SU-DHL-6 (cell line): ENCODE results near the gene RABL2B.
"Not testable (repeated sequence)": the region's sequence is repeated elsewhere in the genome, so short reads cannot be mapped to it uniquely, and the experiment has no call there.

Source experiments
- H2AFZ ChIP-seq: fragments of 200-600 bp; sonication (generic); 2 replicates; pipeline ENCODE4 v1.6.1; 2014; ENCODE audit warnings: low read depth, mild to moderate bottlenecking, moderate library complexity, mixed read lengths, antibody characterized with exemption, low read length; ENCODE audit not compliant: severe bottlenecking
- H3F3A ChIP-seq: fragments of 200-600 bp; shearing (Covaris generic); 2 replicates; pipeline ENCODE4 v1.6.0; 2016; ENCODE audit warnings: antibody characterized with exemption, mild to moderate bottlenecking; ENCODE audit not compliant: insufficient read depth
- H3K27ac ChIP-seq: fragments of 200-600 bp; sonication (generic); 2 replicates; pipeline ENCODE4 v1.5.1; 2016; ENCODE audit warnings: low read depth, mild to moderate bottlenecking, low read length, moderate library complexity, mixed read lengths
- H3K27me3 ChIP-seq: fragments of 200-600 bp; sonication (generic), shearing (Covaris generic); 2 replicates; pipeline ENCODE4 v1.6.0; 2014; ENCODE audit warnings: mild to moderate bottlenecking, low read length
- H3K36me3 ChIP-seq: fragments of 200-600 bp; sonication (generic); 2 replicates; pipeline ENCODE4 v1.6.1; 2014; ENCODE audit warnings: mild to moderate bottlenecking, low read length, mixed read lengths
- H3K4me2 ChIP-seq: fragments of 300-600, 200-600 bp; shearing (Covaris generic), sonication (generic); 2 replicates; pipeline ENCODE4 v1.6.0; 2014; ENCODE audit warnings: low read length, low read depth, mild to moderate bottlenecking; ENCODE audit not compliant: poor library complexity, severe bottlenecking
- H3K4me3 ChIP-seq: fragments of 200-600 bp; sonication (generic); 2 replicates; pipeline ENCODE4 v1.5.1; 2014; ENCODE audit warnings: antibody characterized with exemption, low read length, mild to moderate bottlenecking, mixed read lengths; ENCODE audit not compliant: insufficient read depth, poor library complexity, severe bottlenecking
- H3K79me2 ChIP-seq: fragments of 200-600 bp; sonication (generic); 2 replicates; pipeline ENCODE4 v1.6.1; 2014; ENCODE audit warnings: mild to moderate bottlenecking, low read length, moderate library complexity; ENCODE audit not compliant: insufficient read depth
- H3K9ac ChIP-seq: fragments of 200-600 bp; sonication (generic); 2 replicates; pipeline ENCODE4 v1.7.0; 2014; ENCODE audit warnings: mild to moderate bottlenecking, low read length
- H3K9me2 ChIP-seq: fragments of 200-600 bp; sonication (generic); replicated peaks from 2 replicates; pipeline ENCODE4 v1.6.1; 2014; ENCODE audit warnings: low read length; ENCODE audit not compliant: insufficient read depth
- H3K9me3 ChIP-seq: fragments of 200-600 bp; sonication (generic); 2 replicates; pipeline ENCODE4 v1.6.1; 2014; ENCODE audit warnings: low read length, mixed read lengths; ENCODE audit not compliant: insufficient read depth
- H4K20me1 ChIP-seq: fragments of 200-600 bp; sonication (generic); 2 replicates; pipeline ENCODE4 v1.6.1; 2014; ENCODE audit warnings: low read depth, mild to moderate bottlenecking, antibody characterized with exemption, low read length, moderate library complexity, mixed read lengths
- EZH2phosphoT487 ChIP-seq: fragments of 200-600 bp; sonication (generic), shearing (Covaris generic); conservative IDR thresholded peaks from 2 replicates; pipeline ENCODE4 v1.6.1; 2018; ENCODE audit warnings: mild to moderate bottlenecking, antibody characterized with exemption, low read length, moderate library complexity, mixed read lengths

The RABL2B gene

DNA sequence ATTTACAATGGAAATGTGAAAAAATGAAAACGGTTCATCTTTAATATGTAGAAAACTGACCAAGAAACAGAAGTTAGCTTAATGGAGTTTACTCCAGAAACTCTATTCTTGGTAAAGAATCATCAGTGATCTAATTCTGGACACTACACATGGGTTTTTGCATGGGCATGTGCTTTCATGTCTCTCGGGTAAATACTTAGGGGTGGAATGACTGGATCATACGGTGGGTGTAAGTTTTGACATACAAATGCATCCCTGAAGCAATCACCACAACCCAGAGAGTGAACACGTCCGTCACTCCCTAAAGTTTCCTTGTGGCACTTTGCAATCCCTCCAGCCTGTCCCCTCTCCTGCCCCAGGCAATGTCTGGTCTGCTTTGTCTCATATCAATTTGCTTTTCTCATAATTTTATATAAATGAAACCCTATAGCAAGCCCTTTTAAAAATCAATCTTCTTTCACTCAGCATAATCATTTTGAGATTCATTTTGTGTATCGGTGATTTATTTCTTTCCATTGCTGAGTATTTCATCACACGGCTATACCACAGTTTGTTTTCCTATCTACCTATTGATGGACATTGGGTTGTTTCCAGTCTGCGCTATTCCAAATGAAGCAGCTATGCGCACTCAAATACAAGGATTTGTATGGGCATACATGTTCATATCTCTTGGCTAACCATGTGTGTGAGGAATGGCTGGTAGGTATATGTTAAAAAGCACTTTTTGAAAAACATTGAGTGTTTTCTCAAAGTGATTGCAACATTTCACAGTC is 33.9 kb downstream of the RABL2B start:
- H3K9me3 ChIP-seq, H3K79me2 ChIP-seq, H4K20me1 ChIP-seq, H3K4me3 ChIP-seq, H3K4me2 ChIP-seq, H3K27me3 ChIP-seq, H3K27ac ChIP-seq, H3K9ac ChIP-seq, H2AFZ ChIP-seq, H3K9me2 ChIP-seq, H3K36me3 ChIP-seq, H3F3A ChIP-seq: not testable (repeated sequence)

DNA sequence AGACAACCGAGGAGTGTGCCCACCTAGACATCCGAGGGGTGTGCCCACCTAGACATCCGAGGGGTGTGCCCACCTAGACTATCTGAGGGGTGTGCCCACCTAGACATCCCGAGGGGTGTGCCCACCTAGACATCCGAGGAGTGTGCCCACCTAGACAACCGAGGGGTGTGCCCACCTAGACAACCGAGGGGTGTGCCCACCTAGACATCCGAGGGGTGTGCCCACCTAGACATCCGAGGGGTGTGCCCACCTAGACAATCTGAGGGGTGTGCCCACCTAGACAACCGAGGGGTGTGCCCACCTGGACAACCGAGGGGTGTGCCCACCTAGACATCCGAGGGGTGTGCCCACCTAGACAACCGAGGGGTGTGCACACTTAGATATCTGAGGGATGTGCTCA is 34.8 kb downstream of the RABL2B start:
- H3K9me2 ChIP-seq, H3K27ac ChIP-seq, H4K20me1 ChIP-seq, H3K36me3 ChIP-seq, H3K79me2 ChIP-seq, H3F3A ChIP-seq, H2AFZ ChIP-seq, H3K4me2 ChIP-seq, H3K9me3 ChIP-seq, H3K9ac ChIP-seq, H3K4me3 ChIP-seq, H3K27me3 ChIP-seq: not testable (repeated sequence)

DNA sequence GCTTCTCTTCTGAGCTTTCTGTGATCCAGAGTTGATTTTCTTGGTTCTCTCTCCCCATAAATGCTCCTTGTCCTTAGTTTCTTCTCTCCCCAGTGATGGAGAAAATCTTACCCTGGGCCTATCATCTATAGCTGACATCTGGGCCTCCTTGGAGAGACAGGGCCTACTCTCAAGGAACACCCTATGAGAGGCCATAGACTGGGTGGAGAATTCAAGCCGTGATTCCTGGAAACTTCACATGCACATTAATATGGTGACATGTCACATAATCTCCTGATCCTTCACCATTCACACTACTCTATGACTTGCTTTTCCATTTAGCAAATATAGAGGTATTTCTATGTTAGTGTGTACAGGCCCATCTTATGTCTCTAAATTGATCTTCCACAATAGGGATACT is 35.9 kb downstream of the RABL2B start:
- not testable (repeated sequence) for H3K9me3 ChIP-seq, H3F3A ChIP-seq, H2AFZ ChIP-seq, H3K36me3 ChIP-seq, H3K4me2 ChIP-seq, H3K27ac ChIP-seq, H3K9ac ChIP-seq, H4K20me1 ChIP-seq, H3K27me3 ChIP-seq, H3K79me2 ChIP-seq, H3K9me2 ChIP-seq, H3K4me3 ChIP-seq

DNA sequence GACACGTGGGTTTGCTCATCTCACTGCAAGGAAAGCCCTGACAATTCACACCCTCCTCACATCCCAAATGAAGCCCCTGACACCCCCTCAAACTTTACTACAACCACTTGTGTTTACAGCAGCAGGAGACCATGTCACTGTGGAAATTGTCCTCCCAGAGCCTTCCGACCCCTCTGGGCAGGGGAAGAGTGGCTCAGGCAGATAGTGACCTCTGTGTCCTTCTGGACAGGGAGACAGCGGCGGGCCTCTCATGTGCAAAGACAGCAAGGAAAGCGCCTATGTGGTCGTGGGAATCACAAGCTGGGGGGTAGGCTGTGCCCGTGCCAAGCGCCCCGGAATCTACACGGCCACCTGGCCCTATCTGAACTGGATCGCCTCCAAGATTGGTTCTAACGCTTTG is 39.0 kb downstream of the RABL2B start:
- not testable (repeated sequence) for H4K20me1 ChIP-seq, H3K27ac ChIP-seq, H3K4me2 ChIP-seq, H2AFZ ChIP-seq, H3K9me2 ChIP-seq, H3F3A ChIP-seq, H3K9ac ChIP-seq, H3K79me2 ChIP-seq, H3K4me3 ChIP-seq, H3K36me3 ChIP-seq, H3K9me3 ChIP-seq, H3K27me3 ChIP-seq

DNA sequence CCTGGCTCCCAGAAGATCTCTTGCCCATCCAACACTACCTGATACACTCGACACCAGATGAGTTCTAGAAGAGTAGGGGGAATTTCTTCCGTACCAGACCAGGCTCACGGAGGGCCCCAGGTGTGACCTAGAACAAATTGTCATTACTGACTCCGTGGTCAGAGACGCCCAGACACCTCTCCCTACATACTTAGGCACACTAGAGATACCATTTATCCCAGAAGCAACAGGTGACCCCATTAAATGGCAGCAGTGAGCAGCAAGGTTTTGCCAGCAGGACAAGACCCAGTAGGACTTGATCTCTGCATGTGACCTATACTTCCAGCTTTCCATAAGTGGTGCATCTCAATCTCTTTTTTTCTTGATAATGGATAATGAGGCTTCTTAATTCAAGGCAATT is 42.7 kb downstream of the RABL2B start:
- not testable (repeated sequence) for H3K4me2 ChIP-seq, H3K4me3 ChIP-seq, H3K36me3 ChIP-seq, H3K9ac ChIP-seq, H3K27ac ChIP-seq, H3K27me3 ChIP-seq, H2AFZ ChIP-seq, H4K20me1 ChIP-seq, H3K79me2 ChIP-seq, H3K9me2 ChIP-seq, H3K9me3 ChIP-seq, H3F3A ChIP-seq

DNA sequence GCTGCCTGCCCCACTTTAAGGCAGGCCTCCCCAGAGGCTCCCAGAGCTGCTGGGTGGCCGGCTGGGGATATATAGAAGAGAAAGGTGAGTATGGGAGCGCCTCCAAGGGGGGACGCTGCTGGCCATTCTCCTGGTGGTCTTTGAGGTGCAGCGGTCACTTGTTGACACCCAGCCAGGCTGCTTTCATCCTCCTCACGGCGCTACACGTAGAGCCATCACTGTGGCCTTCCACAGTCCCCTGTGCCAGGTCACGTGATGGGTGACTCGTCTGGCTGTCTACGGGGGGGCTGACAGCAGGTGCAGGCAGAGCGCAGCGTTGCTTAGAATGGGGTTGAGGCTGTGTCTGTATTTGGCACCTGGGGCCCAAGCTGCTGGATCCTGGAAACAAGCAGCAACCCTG is 43.5 kb downstream of the RABL2B start:
- H2AFZ ChIP-seq: no peak overlapping the region
- H3K27me3 ChIP-seq: peaks cover 3% of the 10 kb centered on the region; the same call in 1 of the 2 replicates
- no peaks in the 10 kb centered on the region for H4K20me1 ChIP-seq
- H3K9ac ChIP-seq: no peak overlapping the region
- no peaks in the 10 kb centered on the region for H3F3A ChIP-seq
- no peaks in the 10 kb centered on the region for H3K36me3 ChIP-seq
- H3K4me2 ChIP-seq: no peak overlapping the region
- H3K27ac ChIP-seq: no peak overlapping the region
- TF ChIP-seq EZH2phosphoT487: no peak
- H3K4me3 ChIP-seq: no peak overlapping the region
- H3K9me2 ChIP-seq: no peaks in the 10 kb centered on the region
- H3K79me2 ChIP-seq: no peaks in the 10 kb centered on the region
- H3K9me3 ChIP-seq: no peaks in the 10 kb centered on the region
